WERI-Rb-1 (cell line): ENCODE data around the gene SLCO2A1.
A peak's percentile ranks its signal among the peaks of the same experiment; 100 is the strongest.

Source experiments
- DNase-seq: peaks from one replicate; pipeline ENCODE4 v3.0.0-alpha.2; 2020
- H3K27ac ChIP-seq: fragments of 250-450 bp; sonication (Bioruptor Pico); 2 replicates; pipeline ENCODE4 v1.5.1; 2020; ENCODE audit warnings: mild to moderate bottlenecking, moderate library complexity
- H3K27me3 ChIP-seq: fragments of 250-450 bp; sonication (Bioruptor Pico); 2 replicates; pipeline ENCODE4 v1.5.1; 2021; ENCODE audit warnings: mild to moderate bottlenecking, low read depth, moderate library complexity; ENCODE audit not compliant: insufficient read depth, severe bottlenecking
- H3K36me3 ChIP-seq: fragments of 250-450 bp; sonication (Bioruptor Pico); 2 replicates; pipeline ENCODE4 v1.5.1; 2020; ENCODE audit warnings: mild to moderate bottlenecking, moderate library complexity
- H3K4me3 ChIP-seq: 2 replicates; pipeline ENCODE4 v1.5.1; 2011; ENCODE audit warnings: low read depth, mild to moderate bottlenecking, control low read depth, low read length
- H3K9me3 ChIP-seq: fragments of 250-450 bp; sonication (Bioruptor Pico); 2 replicates; pipeline ENCODE4 v1.5.1; 2021; ENCODE audit warnings: mild to moderate bottlenecking, moderate library complexity; ENCODE audit not compliant: severe bottlenecking
- TF ChIP-seq, protein P1 (sequence below): IDR thresholded peaks from 2 replicates; pipeline ENCODE4 v1.5.1; 2011; ENCODE audit warnings: low read depth, mild to moderate bottlenecking, control low read depth, inconsistent platforms, low read length

SLCO2A1 gene

GRCh38 chr3:133905376-133905775 is 124.3 kb downstream of the SLCO2A1 start:
- H3K9me3 ChIP-seq = no peaks in the 10 kb centered on the region
- no peaks in the 10 kb centered on the region for H3K27me3 ChIP-seq
- H3K27ac ChIP-seq = no peak overlapping the region
- TF ChIP-seq, protein P1, sequence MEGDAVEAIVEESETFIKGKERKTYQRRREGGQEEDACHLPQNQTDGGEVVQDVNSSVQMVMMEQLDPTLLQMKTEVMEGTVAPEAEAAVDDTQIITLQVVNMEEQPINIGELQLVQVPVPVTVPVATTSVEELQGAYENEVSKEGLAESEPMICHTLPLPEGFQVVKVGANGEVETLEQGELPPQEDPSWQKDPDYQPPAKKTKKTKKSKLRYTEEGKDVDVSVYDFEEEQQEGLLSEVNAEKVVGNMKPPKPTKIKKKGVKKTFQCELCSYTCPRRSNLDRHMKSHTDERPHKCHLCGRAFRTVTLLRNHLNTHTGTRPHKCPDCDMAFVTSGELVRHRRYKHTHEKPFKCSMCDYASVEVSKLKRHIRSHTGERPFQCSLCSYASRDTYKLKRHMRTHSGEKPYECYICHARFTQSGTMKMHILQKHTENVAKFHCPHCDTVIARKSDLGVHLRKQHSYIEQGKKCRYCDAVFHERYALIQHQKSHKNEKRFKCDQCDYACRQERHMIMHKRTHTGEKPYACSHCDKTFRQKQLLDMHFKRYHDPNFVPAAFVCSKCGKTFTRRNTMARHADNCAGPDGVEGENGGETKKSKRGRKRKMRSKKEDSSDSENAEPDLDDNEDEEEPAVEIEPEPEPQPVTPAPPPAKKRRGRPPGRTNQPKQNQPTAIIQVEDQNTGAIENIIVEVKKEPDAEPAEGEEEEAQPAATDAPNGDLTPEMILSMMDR = no peak
- no peak for DNase-seq
- no peak overlapping the region for H3K4me3 ChIP-seq
- H3K36me3 ChIP-seq = no peaks in the 10 kb centered on the region

- Histone ChIP-seq H3K27ac (no peak overlapping the region), H3K4me3 (no peak overlapping the region), H3K9me3 (no peaks in the 10 kb centered on the region), H3K36me3 (no peaks in the 10 kb centered on the region), H3K27me3 (peaks cover 10% of the 10 kb centered on the region)
- TF ChIP-seq, protein P1 = no peak
- no peak for DNase-seq
Observed at GRCh38 chr3:133901847-133902246, 127.9 kb downstream of the SLCO2A1 start.

GRCh38 chr3:133901083-133901482 is 128.6 kb downstream of the SLCO2A1 start:
- Histone ChIP-seq H3K27me3 (peaks cover 17% of the 10 kb centered on the region), H3K36me3 (no peaks in the 10 kb centered on the region), H3K27ac (no peak overlapping the region), H3K9me3 (no peaks in the 10 kb centered on the region), H3K4me3 (no peak overlapping the region)
- DNase-seq = no peak
- TF ChIP-seq, protein P1 = peak; percentile 61

DNA sequence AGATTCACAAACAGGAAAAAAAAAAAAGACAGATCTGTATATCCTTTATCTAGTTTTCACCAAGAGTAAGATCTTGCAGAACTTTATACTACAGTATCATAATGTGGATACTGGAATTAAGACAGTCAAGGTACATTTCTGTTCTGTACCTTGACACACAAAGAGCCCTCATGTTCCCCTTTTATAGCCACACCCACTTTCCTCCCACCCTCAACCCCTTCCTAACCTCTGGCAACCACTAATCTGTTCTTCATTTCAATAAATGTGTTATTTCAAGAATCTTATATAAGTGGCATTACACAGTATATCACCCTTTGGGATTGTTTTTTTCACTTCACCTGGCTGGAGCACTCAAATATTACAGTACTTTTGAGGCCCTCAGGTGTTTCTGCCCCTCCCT is 130.4 kb downstream of the SLCO2A1 start:
- Histone ChIP-seq H3K27ac (no peak overlapping the region), H3K9me3 (no peaks in the 10 kb centered on the region), H3K36me3 (no peaks in the 10 kb centered on the region), H3K27me3 (peaks cover 31% of the 10 kb centered on the region), H3K4me3 (no peak overlapping the region)
- TF ChIP-seq, protein P1 = no peak
- no peak for DNase-seq

DNA sequence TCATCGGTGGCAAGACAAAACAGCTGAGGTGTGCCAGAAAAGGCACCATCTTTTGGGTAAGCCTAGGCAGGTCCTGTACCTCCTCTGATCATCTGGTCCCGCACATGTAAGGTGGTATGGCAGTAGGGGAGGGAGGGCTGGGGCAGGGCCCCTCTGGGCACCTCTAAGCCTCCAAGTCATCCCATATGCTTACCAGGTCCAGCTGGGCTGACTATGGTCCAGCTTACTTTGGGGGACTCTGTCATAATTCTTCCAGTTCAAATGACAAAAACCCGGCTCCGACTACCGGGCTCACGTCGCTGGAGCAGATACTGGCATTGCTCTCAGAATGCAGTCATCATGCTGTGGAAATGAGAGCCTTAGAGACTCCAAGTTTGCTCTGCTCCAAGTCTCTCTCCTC is 132.2 kb downstream of the SLCO2A1 start:
- no peak overlapping the region for H3K4me3 ChIP-seq
- DNase-seq = no peak
- H3K36me3 ChIP-seq = no peaks in the 10 kb centered on the region
- H3K9me3 ChIP-seq = no peaks in the 10 kb centered on the region
- TF ChIP-seq, protein P1 = no peak
- H3K27me3 ChIP-seq = peaks cover 47% of the 10 kb centered on the region
- no peak overlapping the region for H3K27ac ChIP-seq

GRCh38 chr3:133896002-133896761 is 133.5 kb downstream of the SLCO2A1 start:
- Histone ChIP-seq H3K9me3 (no peaks in the 10 kb centered on the region), H3K27me3 (peaks cover 54% of the 10 kb centered on the region), H3K36me3 (no peaks in the 10 kb centered on the region), H3K4me3 (peak overlapping the region; percentile 61), H3K27ac (no peak overlapping the region)
- TF ChIP-seq, protein P1 = no peak
- DNase-seq = no peak
